ENCODE data around the gene SAMD14. TPM values are rescaled to one million over a fixed set of nuclear protein-coding genes. Genes with fewer than 3 reads are reported as not detected.

SAMD14 gene
- total and polyA plus RNA-seq, 10 of the 15 experiments (the other 5 are each of a cell fraction or from before 2014, with no cell fraction given), result 0.06 to 1.7 (median 0.25) TPM; not detected in 3

- TF ChIP-seq CHD2 (IDR thresholded peaks at IDR 0.05; ENCODE audit: borderline replicate concordance, low read depth, low read length) (peak; percentile 71; the same call in 1 of the 2 replicates), RBBP5 (conservative IDR thresholded peaks at IDR 0.05) (no peak), REST (IDR thresholded peaks at IDR 0.05; ENCODE audit: low read depth, low read length) (no peak), SRF (IDR thresholded peaks at IDR 0.05; ENCODE audit: low read depth in 2 of 2, low read length in 2 of 2) (no peak), BRCA1 (IDR thresholded peaks at IDR 0.05; ENCODE audit: low read depth, low read length) (no peak), CHD1 (IDR thresholded peaks at IDR 0.05; ENCODE audit: low read depth, low read length) (no peak), TCF3 (IDR thresholded peaks at IDR 0.05; ENCODE audit: borderline replicate concordance, insufficient read depth, low read depth, low read length) (peak; percentile 56; the same call in 1 of the 2 replicates), NBN (IDR thresholded peaks at IDR 0.05) (peak; percentile 90), SIN3A (IDR thresholded peaks at IDR 0.05; ENCODE audit: low read depth, low read length) (peak; percentile 73), WRNIP1 (IDR thresholded peaks at IDR 0.05; ENCODE audit: borderline replicate concordance, low read depth, low read length) (no peak), LARP7 (IDR thresholded peaks at IDR 0.05) (peak; percentile 59), KAT2A (conservative IDR thresholded peaks at IDR 0.05; ENCODE audit: control insufficient read depth, low read depth, low read length) (no peak), SIX5 (IDR thresholded peaks at IDR 0.05; ENCODE audit: low read depth, low read length, severe bottlenecking) (no peak), MYB (IDR thresholded peaks at IDR 0.05; ENCODE audit: borderline replicate concordance, low read depth, low read length) (0 out of 2 replicates have a peak, but pooled peaks have one; percentile 26), NR2F1 (conservative IDR thresholded peaks at IDR 0.05) (peak; percentile 83), SREBF2 (IDR thresholded peaks at IDR 0.05; ENCODE audit: low read length) (no peak), MEF2B (IDR thresholded peaks at IDR 0.05; ENCODE audit: partially characterized antibody, poor library complexity, severe bottlenecking) (peak; percentile 92), NFIC (IDR thresholded peaks at IDR 0.05; ENCODE audit: low read depth, low read length) (no peak), BCL3 (IDR thresholded peaks at IDR 0.05; ENCODE audit: borderline replicate concordance, insufficient read depth, low read depth, low read length, poor library complexity, severe bottlenecking) (peak; percentile 79), HDAC6 (IDR thresholded peaks at IDR 0.05; ENCODE audit: unreplicated experiment) (no peak), HCFC1 (IDR thresholded peaks at IDR 0.05; ENCODE audit: low read length) (no peak), NFXL1 (IDR thresholded peaks at IDR 0.05; ENCODE audit: borderline replicate concordance) (no peak), ZBTB33 (IDR thresholded peaks at IDR 0.05) (no peak), NR2C1 (IDR thresholded peaks at IDR 0.05) (no peak)
Observed at GRCh38 chr17:50148226-50149090, 18.5 kb upstream of the SAMD14 start (continued).

Data from GM12878 (cell line).